K562 (cell line): ENCODE data around the gene RHCG. TPM values are rescaled to one million over a fixed set of nuclear protein-coding genes. Genes with fewer than 3 reads are reported as not detected.
A peak's percentile ranks its signal among the peaks of the same experiment; 100 is the strongest.

ENCODE experiments used
- CEBPG ChIP-seq, 3 experiments: fragments of 200-800 bp in 1 of 3; sonication (Bioruptor generic) in 1 of 3; sonication (generic) in 1 of 3; formaldehyde crosslinking in 1 of 3; IDR thresholded peaks in 2 of 3; conservative IDR thresholded peaks in 1 of 3; 2 replicates each; pipeline versions ENCODE4 v1.6.1 to v1.8.0; 2016 to 2022; ENCODE audit warnings: missing compliant biosample characterization in 2 of 3, missing genetic modification characterization in 2 of 3, mild to moderate bottlenecking in 1 of 3, missing genetic modification reagents in 1 of 3
- HMGN3 ChIP-seq: IDR thresholded peaks from 2 replicates; pipeline ENCODE4 v1.6.1; 2011; ENCODE audit warnings: borderline replicate concordance, low read depth, mild to moderate bottlenecking, mixed read lengths, low read length; ENCODE audit not compliant: insufficient read length; ENCODE audit errors: extremely low read depth
- LARP7 ChIP-seq: fragments of 450-650 bp; IDR thresholded peaks from 2 replicates; pipeline ENCODE4 v1.6.1; 2016
- MIER1 ChIP-seq: fragments of 450-650 bp; IDR thresholded peaks from 2 replicates; pipeline ENCODE4 v1.6.1; 2016; ENCODE audit warnings: antibody characterized with exemption, mild to moderate bottlenecking, low read depth
- NCOA2 ChIP-seq, 2 experiments: fragments of 450-650 bp; IDR thresholded peaks; 2 replicates each; pipeline ENCODE4 v1.6.1; 2018; ENCODE audit warnings: mild to moderate bottlenecking in 2 of 2, moderate library complexity in 1 of 2; ENCODE audit not compliant: partially characterized antibody in 2 of 2
- NFIX ChIP-seq: fragments of 250-450 bp; sonication (Bioruptor Pico); IDR thresholded peaks from 2 replicates; pipeline ENCODE4 v1.4.0; 2020; ENCODE audit warnings: low read depth, mild to moderate bottlenecking, moderate library complexity
- RAD51 ChIP-seq: fragments of 450-650 bp; IDR thresholded peaks from 2 replicates; pipeline ENCODE4 v1.7.1; 2016; ENCODE audit warnings: low read depth, mild to moderate bottlenecking, borderline replicate concordance
- TEAD4 ChIP-seq, 2 experiments: sonication (generic) in 1 of 2; formaldehyde crosslinking in 1 of 2; IDR thresholded peaks; 2 replicates each; pipeline versions ENCODE4 v1.6.1 to v1.8.0; 2012 to 2022; ENCODE audit warnings: borderline replicate concordance in 1 of 2, inconsistent platforms in 1 of 2, low read length in 1 of 2, mild to moderate bottlenecking in 1 of 2, missing genetic modification reagents in 1 of 2
- XRCC4 ChIP-seq: IDR thresholded peaks from one replicate; pipeline ENCODE4 v1.6.1; 2011; ENCODE audit not compliant: insufficient read depth, insufficient read length; ENCODE audit errors: extremely low read depth
- ZC3H8 ChIP-seq: fragments of 450-650 bp; IDR thresholded peaks from 2 replicates; pipeline ENCODE4 v1.6.1; 2017
- ZNF175 ChIP-seq: fragments of 200-800 bp; sonication (Bioruptor generic); IDR thresholded peaks from 2 replicates; pipeline ENCODE4 v1.6.1; 2016; ENCODE audit warnings: low read depth, mild to moderate bottlenecking, missing genetic modification characterization, missing compliant biosample characterization
- polyA plus RNA-seq, 8 experiments: library from polyadenylated mRNA; depleted of rRNA in 4 of 8; stranded (reverse) in 5 of 8; unstranded in 3 of 8; fragments of >200 nt; fragmentation: Nextera tagmentation in 2 of 8; fragmentation: Illumina TruSeq in 1 of 8; extraction: Ambion mirVana in 2 of 8; extraction: Trizol in 1 of 8; gene quantifications; 2 replicates each; pipeline versions ENCODE4 v1.2.1 to v1.2.3, GENCODE V29; 2011 to 2014; ENCODE audit warnings: inconsistent platforms in 1 of 8, missing spikeins in 1 of 8
- total RNA-seq, 7 experiments: library from RNA; depleted of rRNA in 6 of 7; stranded (reverse); fragments of >200 nt in 6 of 7; fragmentation: Illumina TruSeq in 2 of 7; extraction: Trizol in 2 of 7; gene quantifications; 2 replicates each; pipeline versions ENCODE4 v1.2.1 to v1.2.3, GENCODE V29; 2011 to 2021; ENCODE audit warnings: low replicate concordance in 1 of 7
- TF ChIP-seq, protein P1 (sequence below): fragments of 450-650 bp; IDR thresholded peaks from 2 replicates; pipeline ENCODE4 v1.6.1; 2016; ENCODE audit warnings: low read depth
- TF ChIP-seq, protein P2 (sequence below): fragments of 250-450 bp; sonication (Bioruptor Pico); IDR thresholded peaks from 2 replicates; pipeline ENCODE4 v1.4.0; 2020; ENCODE audit warnings: mild to moderate bottlenecking, moderate library complexity, borderline replicate concordance
- TF ChIP-seq, protein P3 (sequence below), 2 experiments: fragments of 250-450 bp in 1 of 2; fragments of 450-650 bp in 1 of 2; sonication (Bioruptor Pico) in 1 of 2; IDR thresholded peaks; 2 replicates each; pipeline versions ENCODE4 v1.6.1 to v1.8.0; 2016 to 2021; ENCODE audit warnings: mild to moderate bottlenecking in 2 of 2, moderate library complexity in 2 of 2, missing compliant biosample characterization in 1 of 2, missing genetic modification characterization in 1 of 2

The RHCG gene
- total and polyA plus RNA-seq, 9 of the 15 experiments (the other 6 are each of a cell fraction or from before 2014, with no cell fraction given) = not detected

DNA sequence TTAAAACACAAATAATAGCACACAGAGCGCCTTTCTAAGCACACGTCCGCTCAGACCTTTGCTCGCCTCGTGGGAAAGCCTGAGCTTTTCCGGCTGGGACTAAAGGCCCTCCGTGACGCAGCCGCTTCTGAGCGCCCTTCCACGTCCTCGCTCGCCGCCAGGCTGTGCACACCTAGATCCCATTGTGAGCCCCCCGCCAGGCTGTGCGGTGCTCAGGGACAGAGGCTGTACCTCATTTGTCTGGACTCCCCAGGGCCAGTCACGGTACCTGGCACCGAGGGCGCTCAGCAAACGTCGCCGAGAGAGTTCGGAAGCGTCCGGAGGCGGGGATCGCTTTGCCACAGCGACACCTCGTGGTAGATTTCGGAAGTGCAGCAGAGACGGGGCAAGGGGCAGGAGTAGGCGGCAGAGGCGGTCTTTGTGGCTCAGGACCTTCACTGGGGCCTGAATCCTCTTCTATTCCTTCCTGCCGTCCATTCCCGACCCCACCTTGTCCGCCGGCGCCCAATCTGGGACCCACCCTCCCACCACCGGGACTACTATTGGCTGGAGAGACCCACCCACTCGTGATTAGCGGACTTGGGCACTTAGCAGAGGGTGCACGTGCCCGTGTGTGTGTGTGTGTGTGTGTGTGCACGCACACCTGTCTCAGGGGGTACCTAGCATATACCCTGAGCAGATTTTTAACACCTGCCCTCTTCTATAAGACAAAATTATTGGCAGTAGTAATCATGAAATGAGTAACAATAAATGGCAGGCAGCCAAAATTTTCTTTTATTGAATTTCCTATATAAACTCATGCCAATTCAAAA is 65.6 kb downstream of the RHCG start (continued):
- TF ChIP-seq, protein P1, sequence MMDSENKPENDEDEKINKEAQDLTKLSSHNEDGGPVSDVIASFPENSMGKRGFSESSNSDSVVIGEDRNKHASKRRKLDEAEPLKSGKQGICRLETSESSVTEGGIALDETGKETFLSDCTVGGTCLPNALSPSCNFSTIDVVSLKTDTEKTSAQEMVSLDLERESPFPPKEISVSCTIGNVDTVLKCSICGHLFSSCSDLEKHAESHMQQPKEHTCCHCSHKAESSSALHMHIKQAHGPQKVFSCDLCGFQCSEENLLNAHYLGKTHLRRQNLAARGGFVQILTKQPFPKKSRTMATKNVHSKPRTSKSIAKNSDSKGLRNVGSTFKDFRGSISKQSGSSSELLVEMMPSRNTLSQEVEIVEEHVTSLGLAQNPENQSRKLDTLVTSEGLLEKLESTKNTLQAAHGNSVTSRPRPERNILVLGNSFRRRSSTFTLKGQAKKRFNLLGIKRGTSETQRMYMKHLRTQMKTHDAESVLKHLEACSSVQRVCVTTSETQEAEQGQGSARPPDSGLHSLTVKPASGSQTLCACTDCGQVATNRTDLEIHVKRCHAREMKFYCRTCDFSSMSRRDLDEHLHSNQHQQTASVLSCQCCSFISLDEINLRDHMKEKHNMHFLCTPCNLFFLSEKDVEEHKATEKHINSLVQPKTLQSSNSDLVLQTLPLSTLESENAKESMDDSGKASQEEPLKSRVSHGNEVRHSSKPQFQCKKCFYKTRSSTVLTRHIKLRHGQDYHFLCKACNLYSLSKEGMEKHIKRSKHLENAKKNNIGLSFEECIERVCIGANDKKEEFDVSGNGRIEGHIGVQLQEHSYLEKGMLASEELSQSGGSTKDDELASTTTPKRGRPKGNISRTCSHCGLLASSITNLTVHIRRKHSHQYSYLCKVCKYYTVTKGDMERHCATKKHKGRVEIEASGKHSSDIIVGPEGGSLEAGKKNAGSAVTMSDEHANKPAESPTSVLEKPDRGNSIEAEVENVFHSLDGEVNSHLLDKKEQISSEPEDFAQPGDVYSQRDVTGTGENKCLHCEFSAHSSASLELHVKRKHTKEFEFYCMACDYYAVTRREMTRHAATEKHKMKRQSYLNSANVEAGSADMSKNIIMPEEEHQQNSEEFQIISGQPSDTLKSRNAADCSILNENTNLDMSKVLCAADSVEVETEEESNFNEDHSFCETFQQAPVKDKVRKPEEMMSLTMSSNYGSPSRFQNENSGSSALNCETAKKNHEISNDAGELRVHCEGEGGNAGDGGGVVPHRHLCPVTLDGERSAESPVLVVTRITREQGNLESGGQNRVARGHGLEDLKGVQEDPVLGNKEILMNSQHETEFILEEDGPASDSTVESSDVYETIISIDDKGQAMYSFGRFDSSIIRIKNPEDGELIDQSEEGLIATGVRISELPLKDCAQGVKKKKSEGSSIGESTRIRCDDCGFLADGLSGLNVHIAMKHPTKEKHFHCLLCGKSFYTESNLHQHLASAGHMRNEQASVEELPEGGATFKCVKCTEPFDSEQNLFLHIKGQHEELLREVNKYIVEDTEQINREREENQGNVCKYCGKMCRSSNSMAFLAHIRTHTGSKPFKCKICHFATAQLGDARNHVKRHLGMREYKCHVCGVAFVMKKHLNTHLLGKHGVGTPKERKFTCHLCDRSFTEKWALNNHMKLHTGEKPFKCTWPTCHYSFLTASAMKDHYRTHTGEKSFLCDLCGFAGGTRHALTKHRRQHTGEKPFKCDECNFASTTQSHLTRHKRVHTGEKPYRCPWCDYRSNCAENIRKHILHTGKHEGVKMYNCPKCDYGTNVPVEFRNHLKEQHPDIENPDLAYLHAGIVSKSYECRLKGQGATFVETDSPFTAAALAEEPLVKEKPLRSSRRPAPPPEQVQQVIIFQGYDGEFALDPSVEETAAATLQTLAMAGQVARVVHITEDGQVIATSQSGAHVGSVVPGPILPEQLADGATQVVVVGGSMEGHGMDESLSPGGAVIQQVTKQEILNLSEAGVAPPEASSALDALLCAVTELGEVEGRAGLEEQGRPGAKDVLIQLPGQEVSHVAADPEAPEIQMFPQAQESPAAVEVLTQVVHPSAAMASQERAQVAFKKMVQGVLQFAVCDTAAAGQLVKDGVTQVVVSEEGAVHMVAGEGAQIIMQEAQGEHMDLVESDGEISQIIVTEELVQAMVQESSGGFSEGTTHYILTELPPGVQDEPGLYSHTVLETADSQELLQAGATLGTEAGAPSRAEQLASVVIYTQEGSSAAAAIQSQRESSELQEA = no peak
- TF ChIP-seq CEBPG (CRISPR knock-in tag; IDR thresholded peaks at IDR 0.05) = no peak
- no peak for TF ChIP-seq CEBPG (tag; conservative IDR thresholded peaks at IDR 0.05 in 1 of 2, IDR thresholded peaks at IDR 0.05 in 1 of 2)
- no peak for TF ChIP-seq ZNF175
- TF ChIP-seq RAD51 = no peak
- TF ChIP-seq, protein P2, sequence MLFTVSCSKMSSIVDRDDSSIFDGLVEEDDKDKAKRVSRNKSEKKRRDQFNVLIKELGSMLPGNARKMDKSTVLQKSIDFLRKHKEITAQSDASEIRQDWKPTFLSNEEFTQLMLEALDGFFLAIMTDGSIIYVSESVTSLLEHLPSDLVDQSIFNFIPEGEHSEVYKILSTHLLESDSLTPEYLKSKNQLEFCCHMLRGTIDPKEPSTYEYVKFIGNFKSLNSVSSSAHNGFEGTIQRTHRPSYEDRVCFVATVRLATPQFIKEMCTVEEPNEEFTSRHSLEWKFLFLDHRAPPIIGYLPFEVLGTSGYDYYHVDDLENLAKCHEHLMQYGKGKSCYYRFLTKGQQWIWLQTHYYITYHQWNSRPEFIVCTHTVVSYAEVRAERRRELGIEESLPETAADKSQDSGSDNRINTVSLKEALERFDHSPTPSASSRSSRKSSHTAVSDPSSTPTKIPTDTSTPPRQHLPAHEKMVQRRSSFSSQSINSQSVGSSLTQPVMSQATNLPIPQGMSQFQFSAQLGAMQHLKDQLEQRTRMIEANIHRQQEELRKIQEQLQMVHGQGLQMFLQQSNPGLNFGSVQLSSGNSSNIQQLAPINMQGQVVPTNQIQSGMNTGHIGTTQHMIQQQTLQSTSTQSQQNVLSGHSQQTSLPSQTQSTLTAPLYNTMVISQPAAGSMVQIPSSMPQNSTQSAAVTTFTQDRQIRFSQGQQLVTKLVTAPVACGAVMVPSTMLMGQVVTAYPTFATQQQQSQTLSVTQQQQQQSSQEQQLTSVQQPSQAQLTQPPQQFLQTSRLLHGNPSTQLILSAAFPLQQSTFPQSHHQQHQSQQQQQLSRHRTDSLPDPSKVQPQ = no peak
- TF ChIP-seq ZC3H8 = no peak
- TF ChIP-seq, protein P3, sequence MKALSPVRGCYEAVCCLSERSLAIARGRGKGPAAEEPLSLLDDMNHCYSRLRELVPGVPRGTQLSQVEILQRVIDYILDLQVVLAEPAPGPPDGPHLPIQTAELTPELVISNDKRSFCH (CRISPR knock-in tag; IDR thresholded peaks at IDR 0.05) = no peak
- TF ChIP-seq, protein P3 (tag; IDR thresholded peaks at IDR 0.05) = 0 out of 2 replicates have a peak, but pooled peaks have one; percentile 23
- TF ChIP-seq TEAD4 (IDR thresholded peaks at IDR 0.05; ENCODE audit: low read length) = no peak
- TF ChIP-seq TEAD4 (CRISPR knock-in tag; IDR thresholded peaks at IDR 0.05; ENCODE audit: borderline replicate concordance) = no peak
- TF ChIP-seq LARP7 = no peak
- TF ChIP-seq XRCC4 = no peak
- TF ChIP-seq NFIX (CRISPR knock-in tag) = peak; percentile 48
- TF ChIP-seq NCOA2 (IDR thresholded peaks at IDR 0.05; ENCODE audit: partially characterized antibody in 2 of 2) = no peak
- peak; percentile 57 for TF ChIP-seq HMGN3
- TF ChIP-seq MIER1 = peak; percentile 40; the same call in 1 of the 2 replicates
